ENCODE results near the gene SLC39A9. TPM values are rescaled to one million over a fixed set of nuclear protein-coding genes. Genes with fewer than 3 reads are reported as not detected.

The SLC39A9 gene
- total and polyA plus RNA-seq, 2 experiments from 2014 or later: 17.7 to 48.1 TPM

- no peak for TF ChIP-seq REST (IDR thresholded peaks at IDR 0.05; ENCODE audit: unreplicated experiment)
Measured at GRCh38 chr14:69500736-69501135, 102.2 kb downstream of the SLC39A9 start (continued).

GRCh38 chr14:69501423-69501838, 102.9 kb downstream of the SLC39A9 start:
- H3K27me3 Mint-ChIP-seq (ENCODE audit: insufficient read depth, low read depth, poor library complexity): peaks cover 11% of the 10 kb centered on the region
- Histone ChIP-seq H3K36me3 (ENCODE audit: insufficient read depth) (no peaks in the 10 kb centered on the region), H4K20me1 (replicated peaks; ENCODE audit: insufficient read depth) (no peaks in the 10 kb centered on the region), H2AFZ (no peak overlapping the region), H3F3A (replicated peaks; ENCODE audit: low read depth) (no peaks in the 10 kb centered on the region), H3K4me2 (no peak overlapping the region), H3K9me2 (ENCODE audit: insufficient read depth) (no peaks in the 10 kb centered on the region), H3K27ac (ENCODE audit: low read depth) (no peak overlapping the region), H3K4me3 (no peak overlapping the region), H3K4me1 (ENCODE audit: insufficient read depth) (no peaks in the 10 kb centered on the region; the same call in 1 of the 2 replicates), H3K79me2 (replicated peaks; ENCODE audit: insufficient read depth) (no peaks in the 10 kb centered on the region), H3K27me3 (ENCODE audit: insufficient read depth) (0 out of 2 replicates have a peak, but pooled peaks cover 4% of the 10 kb centered on the region)
- no peaks in the 10 kb centered on the region for H3K36me3 Mint-ChIP-seq (ENCODE audit: low read depth)
- no peak for ATAC-seq
- H3K9me3 Mint-ChIP-seq: no peaks in the 10 kb centered on the region
- DNase-seq (ENCODE audit: low spot score): no peak
- H3K4me3 Mint-ChIP-seq: no peak overlapping the region
- peaks cover 15% of the 10 kb centered on the region; the same call in 2 of the 3 replicates for H3K4me1 Mint-ChIP-seq
- H3K27ac Mint-ChIP-seq: no peak overlapping the region
- TF ChIP-seq ZNF331 (CRISPR knock-in tag; IDR thresholded peaks at IDR 0.05; ENCODE audit: low read depth): no peak
- no peak for TF ChIP-seq EZH2phosphoT487 (IDR thresholded peaks at IDR 0.05; ENCODE audit: unreplicated experiment)
- TF ChIP-seq NANOG (IDR thresholded peaks at IDR 0.05; ENCODE audit: borderline replicate concordance): no peak
- TF ChIP-seq EZH2 (IDR thresholded peaks at IDR 0.05; ENCODE audit: low read depth, unreplicated experiment): no peak
- no peak for TF ChIP-seq CREB1 (CRISPR knock-in tag; IDR thresholded peaks at IDR 0.05; ENCODE audit: low read depth)
- no peak for TF ChIP-seq JUNB (IDR thresholded peaks at IDR 0.05; ENCODE audit: unreplicated experiment)
- TF ChIP-seq ETS1 (IDR thresholded peaks at IDR 0.05): no peak
- no peak for TF ChIP-seq STAT1 (IDR thresholded peaks at IDR 0.05; ENCODE audit: unreplicated experiment)
- TF ChIP-seq ZNF462 (CRISPR knock-in tag; IDR thresholded peaks at IDR 0.05): no peak
- TF ChIP-seq POLR2AphosphoS5 (IDR thresholded peaks at IDR 0.05; ENCODE audit: low read depth): no peak
- no peak for TF ChIP-seq REST (IDR thresholded peaks at IDR 0.05; ENCODE audit: unreplicated experiment)

Measured in GM23338 (cell line).